ENCODE results near the gene LGI1.

Gene LGI1

GRCh38 chr10:93755443-93756116 lies 2.2 kb upstream of the LGI1 start:
- no peak for DNase-seq

- DNase-seq, result no peak
Measured at GRCh38 chr10:93756118-93756517, 1.6 kb upstream of the LGI1 start.

GRCh38 chr10:93757136-93757535 lies 600 bp upstream of the LGI1 start:
- no peak for DNase-seq

- DNase-seq, result no peak
Measured at GRCh38 chr10:93758508-93758885, 761 bp downstream of the LGI1 start.

GRCh38 chr10:93758891-93759410 lies 1.2 kb downstream of the LGI1 start:
- DNase-seq, result no peak

GRCh38 chr10:93760490-93760889 lies 2.8 kb downstream of the LGI1 start:
- no peak for DNase-seq

- DNase-seq, result no peak
Measured at GRCh38 chr10:93762979-93763391, 5.2 kb downstream of the LGI1 start.

- no peak for DNase-seq
Measured at GRCh38 chr10:93766918-93767317, 9.2 kb downstream of the LGI1 start.

GRCh38 chr10:93767724-93768399 lies 10.1 kb downstream of the LGI1 start:
- no peak for DNase-seq

GRCh38 chr10:93768892-93769291 lies 11.2 kb downstream of the LGI1 start:
- no peak for DNase-seq

- DNase-seq, result no peak
Measured at GRCh38 chr10:93771354-93771753, 13.6 kb downstream of the LGI1 start.

GRCh38 chr10:93773120-93773519 lies 15.4 kb downstream of the LGI1 start:
- DNase-seq, result no peak

GRCh38 chr10:93773705-93774104 lies 16.0 kb downstream of the LGI1 start:
- no peak for DNase-seq

GRCh38 chr10:93775356-93775755 lies 17.6 kb downstream of the LGI1 start:
- DNase-seq, result no peak

- DNase-seq, result no peak
Measured at GRCh38 chr10:93777092-93777491, 19.4 kb downstream of the LGI1 start.

- DNase-seq, result no peak
Measured at GRCh38 chr10:93784059-93784458, 26.3 kb downstream of the LGI1 start.

GRCh38 chr10:93788413-93789208 lies 30.9 kb downstream of the LGI1 start:
- no peak for DNase-seq

GRCh38 chr10:93790439-93790838 lies 32.7 kb downstream of the LGI1 start:
- DNase-seq, result no peak

GRCh38 chr10:93796167-93796566 lies 38.4 kb downstream of the LGI1 start:
- no peak for DNase-seq

- no peak for DNase-seq
Measured at GRCh38 chr10:93797825-93798224, 40.1 kb downstream of the LGI1 start.

- DNase-seq, result no peak
Measured at GRCh38 chr10:93799155-93799708, 41.5 kb downstream of the LGI1 start.

- no peak for DNase-seq
Measured at GRCh38 chr10:93804200-93804599, 46.5 kb downstream of the LGI1 start.

GRCh38 chr10:93806903-93807302 lies 49.2 kb downstream of the LGI1 start:
- DNase-seq, result no peak

Data from Kasumi-1 (cell line).